CD8-positive, alpha-beta memory T cell (primary cell): ENCODE results near the gene DVL2. TPM values are rescaled to one million over a fixed set of nuclear protein-coding genes. Genes with fewer than 3 reads are reported as not detected.

Experiments
- CTCF ChIA-PET: fragments of 350-600 bp; sonication (Branson Sonifier 250); formaldehyde crosslinking; loops from one replicate; lab custom pipeline; 2021; ENCODE audit warnings: antibody characterized with exemption; lab: Charles Lee
- POLR2A ChIA-PET: fragments of 350-600 bp; sonication (Branson Sonifier 250); formaldehyde crosslinking; loops from one replicate; lab custom pipeline; 2021; ENCODE audit warnings: antibody characterized with exemption; lab: Charles Lee
- DNase-seq, 5 donors: peaks; one replicate each; pipeline versions ENCODE4 v3.0.0 to v3.0.0-alpha.2; 2020 to 2022; ENCODE audit warnings: mixed read lengths in 1 of 5
- H3K27ac ChIP-seq: one replicate; pipeline ENCODE4 v1.7.0; 2013; ENCODE audit warnings: low read depth, mild to moderate bottlenecking, low read length, moderate library complexity
- H3K27me3 ChIP-seq: 2 replicates; pipeline ENCODE4 v1.7.0; 2013; ENCODE audit warnings: low read length, mild to moderate bottlenecking; ENCODE audit not compliant: insufficient read depth, poor library complexity, severe bottlenecking
- H3K36me3 ChIP-seq: 2 replicates; pipeline ENCODE4 v1.7.0; 2013; ENCODE audit warnings: mild to moderate bottlenecking, low read length, moderate library complexity; ENCODE audit not compliant: insufficient read depth
- H3K4me1 ChIP-seq: 2 replicates; pipeline ENCODE4 v1.7.0; 2013; ENCODE audit warnings: mild to moderate bottlenecking, low read length, moderate library complexity; ENCODE audit not compliant: insufficient read depth
- H3K4me3 ChIP-seq: 2 replicates; pipeline ENCODE4 v1.7.0; 2013; ENCODE audit warnings: mild to moderate bottlenecking, low read length
- H3K9me3 ChIP-seq: 2 replicates; pipeline ENCODE4 v1.7.0; 2013; ENCODE audit warnings: mild to moderate bottlenecking, low read length
- H3K27ac Mint-ChIP-seq, 8 donors: one replicate each; pipeline ENCODE4 v1.8.0; 2020 to 2021; ENCODE audit warnings: mixed read lengths in 8 of 8, mild to moderate bottlenecking in 6 of 8, inconsistent platforms in 3 of 8, moderate library complexity in 3 of 8
- H3K27me3 Mint-ChIP-seq, 2 donors: one replicate each; pipeline ENCODE4 v1.8.0; 2020 to 2021; ENCODE audit warnings: mixed read lengths in 2 of 2, mild to moderate bottlenecking in 1 of 2, moderate library complexity in 1 of 2
- H3K36me3 Mint-ChIP-seq, 3 donors: one replicate each; pipeline ENCODE4 v1.8.0; 2020 to 2021; ENCODE audit warnings: mixed read lengths in 3 of 3, inconsistent platforms in 1 of 3, mild to moderate bottlenecking in 1 of 3
- H3K4me1 Mint-ChIP-seq, 3 donors: one replicate each; pipeline ENCODE4 v1.8.0; 2020 to 2021; ENCODE audit warnings: mixed read lengths in 3 of 3, inconsistent platforms in 1 of 3, mild to moderate bottlenecking in 1 of 3
- H3K4me3 Mint-ChIP-seq, 7 donors: one replicate each; pipeline ENCODE4 v1.8.0; 2020 to 2021; ENCODE audit warnings: mixed read lengths in 7 of 7, mild to moderate bottlenecking in 6 of 7, moderate library complexity in 4 of 7, inconsistent platforms in 2 of 7
- H3K9me3 Mint-ChIP-seq, 5 donors: one replicate each; pipeline ENCODE4 v1.8.0; 2020 to 2022; ENCODE audit warnings: mixed read lengths in 5 of 5, mild to moderate bottlenecking in 3 of 5, moderate library complexity in 2 of 5, inconsistent platforms in 1 of 5
- polyA plus RNA-seq: library from polyadenylated mRNA; unstranded; fragments of 300-500 nt; fragmentation: Illumina TruSeq; gene quantifications from one replicate; pipeline ENCODE4 v1.2.3, GENCODE V29; 2021
- total RNA-seq, 2 experiments: library from RNA; stranded (reverse); gene quantifications; one replicate each; pipeline ENCODE4 v1.2.3, GENCODE V29; 2021

Gene DVL2
- total and polyA plus RNA-seq, 3 experiments from 2014 or later = 24.0 to 65.5 (median 61.8) TPM

DNA sequence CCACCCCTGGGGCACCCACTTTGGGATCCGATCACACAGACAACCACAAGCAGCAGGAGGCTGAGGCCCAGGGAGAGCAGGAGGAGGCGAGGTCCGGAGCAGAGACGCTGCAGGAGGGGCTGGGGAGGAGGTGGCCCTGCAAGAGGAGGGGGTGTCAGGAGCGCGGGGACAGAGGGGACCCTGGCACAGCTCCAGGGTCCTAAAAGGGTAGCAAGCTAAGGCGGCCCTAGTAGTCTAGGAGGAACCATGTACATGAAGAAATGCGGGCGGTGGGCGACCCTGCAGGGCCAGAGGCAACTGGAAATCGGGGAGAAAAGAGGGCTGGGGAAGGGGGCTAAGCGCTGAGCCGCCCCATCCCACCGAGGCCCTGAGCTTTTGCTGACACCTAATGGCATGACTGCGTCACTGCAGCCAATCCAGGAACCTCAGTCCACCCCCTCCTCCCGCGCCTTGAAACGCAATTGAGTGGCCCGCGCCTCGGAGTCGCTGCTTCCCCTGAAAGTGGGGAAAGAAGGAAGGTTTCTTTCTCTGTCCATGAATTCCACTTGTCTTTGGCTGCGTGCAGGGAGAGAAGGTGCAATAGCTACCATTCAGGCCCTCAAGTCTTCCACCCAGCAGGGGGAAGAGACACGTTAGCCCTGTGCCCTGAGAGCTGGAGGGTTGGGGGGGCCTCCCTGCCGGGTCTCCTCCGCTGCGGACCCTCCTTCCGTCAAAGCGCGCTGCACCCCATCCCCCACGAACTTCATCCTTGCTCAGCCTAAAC is 56.9 kb downstream of the DVL2 start:
- peaks cover 14 to 19% of the 10 kb centered on the region in 2 donors for H3K27me3 Mint-ChIP-seq
- H3K4me3 Mint-ChIP-seq = peak overlapping the region; percentile 36 to 70 (median 66)
- Histone ChIP-seq H3K27ac (no peak overlapping the region), H3K4me3 (peak overlapping the region; percentile 10), H3K4me1 (peaks cover 26% of the 10 kb centered on the region), H3K36me3 (no peaks in the 10 kb centered on the region), H3K9me3 (no peaks in the 10 kb centered on the region), H3K27me3 (peaks cover 18% of the 10 kb centered on the region)
- no peaks in the 10 kb centered on the region for H3K9me3 Mint-ChIP-seq
- CTCF ChIA-PET = interaction anchor here (0.6 to 2.1 kb wide), 18 partner anchors 9 to 503 kb away, joined by 3 to 11 read pairs (median 4); partner anchors contain the start of gene SLC2A4
- peak overlapping the region in 3 of 8 donors; percentile 12 to 94 (median 50) for H3K27ac Mint-ChIP-seq
- H3K4me1 Mint-ChIP-seq = peaks cover 10 to 13% (median 10%) of the 10 kb centered on the region in 3 donors
- DNase-seq = peak; percentile 42 to 74 (median 49)
- POLR2A ChIA-PET = interaction anchor here (0.6 to 0.7 kb wide), 2 partner anchors 44 to 144 kb away, joined by 3 to 9 read pairs; no protein-coding TSS in a partner anchor
- H3K36me3 Mint-ChIP-seq = no peaks in the 10 kb centered on the region

DNA sequence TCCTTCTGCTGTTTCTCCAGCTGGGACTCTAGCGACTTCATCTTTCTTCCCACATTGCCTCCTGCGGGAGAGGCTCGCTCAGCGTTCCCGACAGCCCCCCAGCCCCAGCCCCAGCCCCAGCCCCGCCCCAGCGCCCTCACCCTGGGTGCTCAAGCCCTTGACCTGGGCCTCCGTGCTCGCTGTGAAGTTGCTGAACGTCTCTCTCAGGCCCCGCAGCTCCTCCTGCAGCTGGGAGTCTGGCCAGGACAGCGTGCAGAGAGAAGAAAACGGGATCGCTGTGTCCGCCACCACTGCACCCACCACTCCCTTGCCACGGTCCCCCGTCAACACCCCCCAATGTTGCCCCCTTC is 57.5 kb downstream of the DVL2 start:
- no peak for DNase-seq
- Histone ChIP-seq H3K4me1 (peaks cover 26% of the 10 kb centered on the region), H3K36me3 (no peaks in the 10 kb centered on the region), H3K9me3 (no peaks in the 10 kb centered on the region), H3K4me3 (no peak overlapping the region), H3K27ac (no peak overlapping the region), H3K27me3 (peaks cover 18% of the 10 kb centered on the region)
- H3K4me3 Mint-ChIP-seq = no peak overlapping the region
- peaks cover 10 to 13% (median 10%) of the 10 kb centered on the region in 3 donors for H3K4me1 Mint-ChIP-seq
- H3K27me3 Mint-ChIP-seq = peaks cover 14 to 19% of the 10 kb centered on the region in 2 donors
- H3K36me3 Mint-ChIP-seq = no peaks in the 10 kb centered on the region
- no peaks in the 10 kb centered on the region for H3K9me3 Mint-ChIP-seq
- ChIA-PET POLR2A (interaction anchor here (0.6 kb wide), 1 partner anchor 144 kb away, joined by 3 read pairs; no protein-coding TSS in a partner anchor), CTCF (interaction anchor here (0.8 to 2.1 kb wide), 13 partner anchors 8 to 503 kb away, joined by 3 to 11 read pairs (median 4); partner anchors contain the start of gene SLC2A4)
- H3K27ac Mint-ChIP-seq = no peak overlapping the region

DNA sequence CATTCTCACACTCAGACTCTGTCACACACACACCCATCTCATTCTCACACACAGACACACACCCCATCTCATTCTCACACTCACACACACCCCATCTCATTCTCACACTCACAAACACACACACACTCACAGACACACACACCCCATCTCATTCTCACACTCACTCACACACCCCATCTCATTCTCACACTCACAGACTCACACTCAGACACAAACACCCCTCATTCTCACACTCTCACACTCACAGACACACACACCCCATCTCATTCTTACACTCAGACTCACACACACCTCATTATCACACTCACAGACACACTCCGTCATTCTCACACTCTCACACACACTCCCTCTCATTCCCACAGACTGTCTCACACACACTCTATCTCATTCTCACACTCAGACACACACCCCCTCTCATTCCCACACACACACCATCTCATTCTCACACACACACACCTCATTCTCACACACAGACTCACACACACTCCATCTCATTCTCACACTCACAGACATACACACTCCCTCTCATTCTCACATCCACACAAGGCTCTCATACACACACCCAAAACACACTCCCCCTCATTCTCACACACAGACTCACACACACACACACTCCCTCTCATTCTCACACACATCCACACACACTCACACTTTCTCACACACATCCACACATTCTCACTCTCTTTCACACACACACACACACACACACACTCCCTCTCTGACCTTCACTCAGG is 58.0 kb downstream of the DVL2 start:
- Histone ChIP-seq H3K4me3 (no peak overlapping the region), H3K27ac (no peak overlapping the region), H3K4me1 (peaks cover 26% of the 10 kb centered on the region), H3K9me3 (no peaks in the 10 kb centered on the region), H3K36me3 (no peaks in the 10 kb centered on the region), H3K27me3 (peaks cover 18% of the 10 kb centered on the region)
- Mint-ChIP-seq H3K4me1 (peaks cover 10 to 13% (median 10%) of the 10 kb centered on the region in 3 donors), H3K27me3 (peaks cover 14 to 19% of the 10 kb centered on the region in 2 donors), H3K4me3 (no peak overlapping the region), H3K27ac (no peak overlapping the region), H3K36me3 (no peaks in the 10 kb centered on the region), H3K9me3 (peaks cover 0 to 1% (median 0%) of the 10 kb centered on the region in 5 donors)
- ChIA-PET POLR2A (no interaction called here), CTCF (interaction anchor here (1.5 to 1.9 kb wide), 3 partner anchors 39 to 155 kb away, joined by 5 to 10 read pairs (median 6); no protein-coding TSS in a partner anchor)
- no peak for DNase-seq

Other genes starting within 250 kb of the DVL2 start
Only the 30 nearest of the 36 such genes appear.
- gene SLC16A13, start 198.5 kb downstream of the DVL2 start, total RNA-seq = 1 to 10 TPM; 7.7 to 8.1 TPM
- 1.4 TPM for gene SLC16A13, start 198.5 kb downstream of the DVL2 start, polyA plus RNA-seq
- gene SLC16A11, start 190.4 kb downstream of the DVL2 start, total RNA-seq = 1 to 10 TPM; 1.3 to 1.8 TPM
- 1.6 TPM for gene SLC16A11, start 190.4 kb downstream of the DVL2 start, polyA plus RNA-seq
- gene CLEC10A, start 154.3 kb downstream of the DVL2 start, total RNA-seq = under 1 TPM; 0.33 to 0.42 TPM
- gene CLEC10A, start 154.3 kb downstream of the DVL2 start, polyA plus RNA-seq = not detected
- gene ASGR2, start 119.7 kb downstream of the DVL2 start, total RNA-seq = not detected
- gene ASGR2, start 119.7 kb downstream of the DVL2 start, polyA plus RNA-seq = not detected
- gene ASGR1, start 55.1 kb downstream of the DVL2 start, total RNA-seq = under 1 TPM; 0.46 to 0.55 TPM
- not detected for gene ASGR1, start 55.1 kb downstream of the DVL2 start, polyA plus RNA-seq
- 1 to 10 TPM; 3.5 to 4.4 TPM for gene DLG4, start 14.7 kb downstream of the DVL2 start, total RNA-seq
- gene DLG4, start 14.7 kb downstream of the DVL2 start, polyA plus RNA-seq = 0.45 TPM
- gene ACADVL, start 14.6 kb downstream of the DVL2 start, total RNA-seq = 100 to 1,000 TPM; 281 to 288 TPM
- gene ACADVL, start 14.6 kb downstream of the DVL2 start, polyA plus RNA-seq = 109 TPM
- gene PHF23, start 4.9 kb upstream of the DVL2 start, total RNA-seq = 10 to 100 TPM; 48.0 to 51.9 TPM
- 25.8 TPM for gene PHF23, start 4.9 kb upstream of the DVL2 start, polyA plus RNA-seq
- gene GABARAP, start 7.9 kb upstream of the DVL2 start, total RNA-seq = 100 to 1,000 TPM; 156 to 165 TPM
- gene GABARAP, start 7.9 kb upstream of the DVL2 start, polyA plus RNA-seq = 914 TPM
- 100 to 1,000 TPM; 224 to 240 TPM for gene CTDNEP1, start 17.2 kb upstream of the DVL2 start, total RNA-seq
- gene CTDNEP1, start 17.2 kb upstream of the DVL2 start, polyA plus RNA-seq = 57.1 TPM
- gene ELP5, start 17.7 kb upstream of the DVL2 start, total RNA-seq = 100 to 1,000 TPM; 106 to 111 TPM
- gene ELP5, start 17.7 kb upstream of the DVL2 start, polyA plus RNA-seq = 84.8 TPM
- 1 to 10 TPM in 1 of 2 experiments, under 1 TPM in 1; 0.63 to 1.1 TPM for gene CLDN7, start 28.0 kb upstream of the DVL2 start, total RNA-seq
- 2.1 TPM for gene CLDN7, start 28.0 kb upstream of the DVL2 start, polyA plus RNA-seq
- gene SLC2A4, start 47.2 kb upstream of the DVL2 start, total RNA-seq = under 1 TPM; 0.18 to 0.24 TPM
- gene SLC2A4, start 47.2 kb upstream of the DVL2 start, polyA plus RNA-seq = not detected
- under 1 TPM; 0.07 to 0.26 TPM for gene YBX2, start 60.1 kb upstream of the DVL2 start, total RNA-seq
- not detected for gene YBX2, start 60.1 kb upstream of the DVL2 start, polyA plus RNA-seq
- 1,000 to 10,000 TPM; 1,533 to 1,595 TPM for gene EIF5A, start 73.1 kb upstream of the DVL2 start, total RNA-seq
- 230 TPM for gene EIF5A, start 73.1 kb upstream of the DVL2 start, polyA plus RNA-seq
- 10 to 100 TPM; 81.1 to 85.2 TPM for gene GPS2, start 80.8 kb upstream of the DVL2 start, total RNA-seq
- gene GPS2, start 80.8 kb upstream of the DVL2 start, polyA plus RNA-seq = 116 TPM
- gene NEURL4, start 94.8 kb upstream of the DVL2 start, total RNA-seq = 10 to 100 TPM; 60.1 to 60.7 TPM
- gene NEURL4, start 94.8 kb upstream of the DVL2 start, polyA plus RNA-seq = 2.7 TPM
- gene ACAP1, start 102.0 kb upstream of the DVL2 start, total RNA-seq = 100 to 1,000 TPM; 216 to 225 TPM
- 274 TPM for gene ACAP1, start 102.0 kb upstream of the DVL2 start, polyA plus RNA-seq
- gene KCTD11, start 117.6 kb upstream of the DVL2 start, total RNA-seq = 1 to 10 TPM; 4.6 to 5.1 TPM
- 1.9 TPM for gene KCTD11, start 117.6 kb upstream of the DVL2 start, polyA plus RNA-seq
- gene TMEM95, start 120.6 kb upstream of the DVL2 start, total RNA-seq = not detected
- not detected for gene TMEM95, start 120.6 kb upstream of the DVL2 start, polyA plus RNA-seq
- gene TNK1, start 146.6 kb upstream of the DVL2 start, total RNA-seq = 1 to 10 TPM; 4.4 to 5.8 TPM
- 3.1 TPM for gene TNK1, start 146.6 kb upstream of the DVL2 start, polyA plus RNA-seq
- gene PLSCR3, start 160.0 kb upstream of the DVL2 start, total RNA-seq = 10 to 100 TPM; 79.1 to 81.6 TPM
- 152 TPM for gene PLSCR3, start 160.0 kb upstream of the DVL2 start, polyA plus RNA-seq
- gene TMEM256, start 169.6 kb upstream of the DVL2 start, total RNA-seq = 10 to 100 TPM; 45.4 to 51.4 TPM
- gene TMEM256, start 169.6 kb upstream of the DVL2 start, polyA plus RNA-seq = 62.4 TPM
- 1 to 10 TPM; 5.6 to 6.6 TPM for gene NLGN2, start 173.3 kb upstream of the DVL2 start, total RNA-seq
- 0.06 TPM for gene NLGN2, start 173.3 kb upstream of the DVL2 start, polyA plus RNA-seq
- not detected for gene SPEM1, start 185.8 kb upstream of the DVL2 start, total RNA-seq
- gene SPEM1, start 185.8 kb upstream of the DVL2 start, polyA plus RNA-seq = not detected
- not detected for gene SPEM2, start 191.1 kb upstream of the DVL2 start, total RNA-seq
- gene SPEM2, start 191.1 kb upstream of the DVL2 start, polyA plus RNA-seq = not detected
- not detected for gene SPEM3, start 194.3 kb upstream of the DVL2 start, total RNA-seq
- gene SPEM3, start 194.3 kb upstream of the DVL2 start, polyA plus RNA-seq = not detected
- gene TMEM102, start 200.9 kb upstream of the DVL2 start, total RNA-seq = 10 to 100 TPM; 11.1 to 11.9 TPM
- 23.3 TPM for gene TMEM102, start 200.9 kb upstream of the DVL2 start, polyA plus RNA-seq
- gene FGF11, start 205.0 kb upstream of the DVL2 start, total RNA-seq = 1 to 10 TPM in 1 of 2 experiments, under 1 TPM in 1; 0.85 to 1.1 TPM
- gene FGF11, start 205.0 kb upstream of the DVL2 start, polyA plus RNA-seq = 0.12 TPM
- 1 to 10 TPM; 6.0 to 6.3 TPM for gene CHRNB1, start 210.5 kb upstream of the DVL2 start, total RNA-seq
- gene CHRNB1, start 210.5 kb upstream of the DVL2 start, polyA plus RNA-seq = 24.7 TPM